Effector memory CD4-positive, alpha-beta T cell (primary cell): ENCODE measurements around the gene RNU1-2.
"Not testable (repeated sequence)": the region's sequence is repeated elsewhere in the genome, so short reads cannot be mapped to it uniquely, and the experiment has no call there.

Source experiments
- DNase-seq, 3 donors: peaks; one replicate each; pipeline ENCODE4 v3.0.0-alpha.2; 2020
- H3K27ac ChIP-seq: 2 replicates; pipeline ENCODE4 v1.7.0; 2013; ENCODE audit warnings: mild to moderate bottlenecking, low read length, moderate library complexity; ENCODE audit not compliant: insufficient read depth, poor library complexity, severe bottlenecking
- H3K27me3 ChIP-seq: replicated peaks from 2 replicates; pipeline ENCODE4 v1.7.0; 2013; ENCODE audit warnings: mild to moderate bottlenecking, low read length; ENCODE audit not compliant: insufficient read depth, control insufficient read depth, poor library complexity, severe bottlenecking
- H3K36me3 ChIP-seq: 2 replicates; pipeline ENCODE4 v1.7.0; 2013; ENCODE audit warnings: mild to moderate bottlenecking, low read length, moderate library complexity; ENCODE audit not compliant: control insufficient read depth, insufficient read depth
- H3K4me1 ChIP-seq: 2 replicates; pipeline ENCODE4 v1.7.0; 2013; ENCODE audit warnings: low read length, mild to moderate bottlenecking; ENCODE audit not compliant: control insufficient read depth, insufficient read depth, poor library complexity, severe bottlenecking
- H3K4me3 ChIP-seq: 2 replicates; pipeline ENCODE4 v1.7.0; 2013; ENCODE audit warnings: low read length, low read depth, mild to moderate bottlenecking; ENCODE audit not compliant: insufficient read depth, poor library complexity, severe bottlenecking
- H3K9me3 ChIP-seq: 2 replicates; pipeline ENCODE4 v1.7.0; 2013; ENCODE audit warnings: mild to moderate bottlenecking, low read length, moderate library complexity; ENCODE audit not compliant: control insufficient read depth
- total RNA-seq, 3 donors: gene quantifications; one replicate each; lab custom pipeline; 2026; lab: John Stamatoyannopoulos, UW

Gene RNU1-2
- 1.9 to 18.3 (median 7.0) reads per million in 3 donors for total RNA-seq

DNA sequence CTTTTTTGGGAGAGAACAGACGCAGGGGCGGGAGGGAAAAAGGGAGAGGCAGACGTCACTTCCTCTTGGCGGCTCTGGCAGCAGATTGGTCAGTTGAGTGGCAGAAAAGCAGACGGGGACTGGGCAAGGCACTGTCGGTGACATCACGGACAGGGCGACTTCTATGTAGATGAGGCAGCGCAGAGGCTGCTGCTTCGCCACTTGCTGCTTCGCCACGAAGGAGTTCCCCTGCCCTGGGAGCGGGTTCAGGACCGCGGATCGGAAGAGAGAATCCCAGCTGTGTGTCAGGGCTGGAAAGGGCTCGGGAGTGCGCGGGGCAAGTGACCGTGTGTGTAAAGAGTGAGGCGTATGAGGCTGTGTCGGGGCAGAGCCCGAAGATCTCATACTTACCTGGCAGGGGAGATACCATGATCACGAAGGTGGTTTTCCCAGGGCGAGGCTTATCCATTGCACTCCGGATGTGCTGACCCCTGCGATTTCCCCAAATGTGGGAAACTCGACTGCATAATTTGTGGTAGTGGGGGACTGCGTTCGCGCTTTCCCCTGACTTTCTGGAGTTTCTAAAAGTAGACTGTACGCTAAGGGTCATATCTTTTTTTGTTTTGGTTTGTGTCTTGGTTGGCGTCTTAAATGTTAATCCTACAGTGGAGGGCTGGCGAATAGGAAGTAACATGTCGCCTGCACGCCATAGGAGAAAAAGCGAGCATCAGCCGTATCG lies at the start of gene RNU1-2:
RNU1-2 (plus strand) TSS at position 383 of the 718 bp plus-strand sequence.
- Histone ChIP-seq H3K4me3 (peak within 1 kb of the TSS; percentile 29), H3K27ac (peak within 1 kb of the TSS; percentile 85)
- H3K27me3 ChIP-seq, H3K9me3 ChIP-seq, H3K4me1 ChIP-seq, H3K36me3 ChIP-seq: not testable (repeated sequence)
- DNase-seq = peak; percentile 66 to 87 (median 78)

DNA sequence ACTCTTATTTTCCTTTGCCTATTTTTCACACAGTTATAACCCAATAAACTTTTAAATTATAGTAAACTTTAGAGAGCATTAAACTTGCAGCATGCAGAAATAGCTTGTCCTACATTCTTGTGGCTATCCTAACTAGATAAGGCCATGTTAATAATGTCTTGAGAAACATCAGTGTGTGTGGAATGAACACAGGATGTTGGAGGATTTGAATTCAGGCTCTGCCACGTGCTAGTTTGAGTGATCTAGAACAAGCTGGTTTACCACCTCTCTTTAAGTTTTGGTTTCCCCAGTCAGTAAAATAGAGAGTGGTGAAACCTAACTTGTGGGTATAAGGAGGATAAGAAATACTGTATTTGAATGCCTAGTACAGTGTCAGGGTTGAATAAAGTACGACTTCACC lies 39.6 kb upstream of the RNU1-2 start:
- not testable (repeated sequence) for H3K9me3 ChIP-seq, H3K27me3 ChIP-seq, H3K36me3 ChIP-seq, DNase-seq, H3K4me3 ChIP-seq, H3K27ac ChIP-seq, H3K4me1 ChIP-seq

DNA sequence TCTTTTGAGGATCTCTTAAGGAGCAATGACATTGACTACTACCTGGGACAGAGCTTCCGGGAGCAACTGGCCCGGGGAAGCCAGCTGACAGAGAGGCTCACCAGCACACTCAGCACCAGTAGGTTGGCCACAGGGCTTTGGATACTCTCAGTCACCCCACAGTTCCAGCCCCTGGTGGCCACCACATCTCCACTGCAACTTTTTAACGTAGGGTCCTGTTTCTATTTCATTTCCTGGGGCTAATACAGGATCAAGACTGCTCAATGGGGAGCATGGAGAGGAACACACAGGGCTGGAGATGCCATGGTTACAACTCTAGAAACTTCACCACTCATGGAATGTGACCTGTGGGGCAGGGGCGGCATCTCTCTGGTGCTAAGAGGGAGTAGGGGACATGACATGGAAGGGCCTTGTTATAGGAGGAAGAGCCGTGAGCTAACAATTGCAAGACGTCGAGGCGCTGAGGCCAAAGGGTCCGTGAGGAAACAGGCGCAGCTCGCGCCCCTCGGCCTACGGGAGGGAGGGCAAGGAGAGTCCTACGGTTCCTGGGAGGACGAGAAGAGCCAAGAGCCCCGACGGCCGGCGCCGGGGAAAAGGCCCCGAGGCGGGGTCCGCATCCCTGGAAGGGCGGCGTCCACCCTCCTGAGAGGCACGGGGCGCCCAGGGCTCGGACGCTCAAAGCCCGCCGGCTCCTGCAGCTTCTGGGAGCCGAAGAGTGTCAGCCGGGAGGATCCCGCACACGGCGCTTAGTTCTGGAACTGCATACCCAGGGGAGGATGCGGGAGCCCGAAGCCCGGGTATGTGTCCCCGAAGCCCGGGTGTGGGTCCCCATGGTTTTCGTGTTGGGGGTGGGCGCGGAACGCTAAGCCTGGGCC lies 36.4 kb upstream of the RNU1-2 start:
- H3K27ac ChIP-seq, H3K9me3 ChIP-seq, DNase-seq, H3K36me3 ChIP-seq, H3K4me3 ChIP-seq, H3K27me3 ChIP-seq, H3K4me1 ChIP-seq: not testable (repeated sequence)

DNA sequence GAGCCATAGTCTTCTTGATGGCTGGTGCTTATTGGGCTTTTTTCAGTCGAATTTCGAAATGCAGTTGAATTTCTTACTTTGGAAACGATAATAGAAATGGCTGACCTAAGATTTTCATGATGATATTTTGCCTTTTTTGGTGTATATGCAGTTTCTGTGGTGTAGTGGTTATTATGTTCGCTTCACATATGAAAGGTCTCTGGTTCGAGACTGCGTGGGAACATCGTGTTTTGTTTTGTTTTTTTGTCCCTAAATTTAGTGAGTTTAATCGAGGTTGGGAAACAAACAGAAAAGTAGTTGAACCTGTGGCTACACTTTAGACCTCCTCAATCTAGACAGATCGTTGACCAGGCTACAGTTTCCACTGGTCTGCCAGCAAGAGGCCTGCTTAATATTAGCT lies 35.7 kb upstream of the RNU1-2 start:
- not testable (repeated sequence) for H3K36me3 ChIP-seq, H3K4me1 ChIP-seq

DNA sequence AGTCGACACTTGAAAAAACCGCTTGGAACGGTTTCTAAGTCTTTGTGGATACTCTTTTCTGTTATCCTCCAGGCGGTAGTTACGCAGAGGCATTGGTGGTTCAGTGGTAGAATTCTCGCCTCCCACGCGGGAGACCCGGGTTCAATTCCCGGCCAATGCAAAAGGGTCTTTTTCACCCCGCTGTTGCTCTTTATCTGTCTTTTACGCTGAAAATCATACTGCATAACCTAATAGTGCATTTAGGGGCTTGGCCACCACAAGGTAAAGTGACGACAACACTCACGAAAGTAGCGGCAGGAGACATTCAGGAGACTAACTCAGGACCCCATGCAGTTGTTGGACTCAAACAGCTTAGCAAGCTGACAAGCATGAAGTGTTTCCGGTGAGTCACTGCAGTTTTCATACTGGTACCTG lies 33.9 kb upstream of the RNU1-2 start:
- H3K27ac ChIP-seq, H3K27me3 ChIP-seq: not testable (repeated sequence)

More for the DNA sequence above, 35.7 kb upstream of the RNU1-2 start:
- H3K9me3 ChIP-seq, H3K27ac ChIP-seq, H3K4me3 ChIP-seq, DNase-seq, H3K27me3 ChIP-seq: not testable (repeated sequence)

DNA sequence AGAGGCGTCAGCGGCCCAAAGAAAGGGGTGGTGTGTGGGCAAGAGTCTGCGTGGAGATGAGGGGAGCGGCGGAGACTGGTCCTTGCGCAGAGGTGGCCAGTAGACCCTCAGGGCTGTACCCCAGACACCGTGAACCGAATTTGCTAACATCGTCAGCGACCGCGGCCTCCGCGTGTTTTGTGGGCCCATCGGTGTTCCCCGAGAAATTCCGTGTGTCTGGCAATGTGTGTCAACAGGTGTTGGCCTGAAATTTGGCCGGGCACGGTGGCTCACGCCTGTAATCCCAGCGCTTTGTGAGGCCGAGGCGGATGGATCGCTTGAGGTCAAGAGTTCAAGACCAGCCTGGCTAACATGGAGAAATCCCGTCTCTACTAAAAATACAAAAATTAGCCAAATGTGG lies 33.4 kb upstream of the RNU1-2 start:
- not testable (repeated sequence) for DNase-seq, H3K27ac ChIP-seq, H3K4me3 ChIP-seq

More for the DNA sequence above, 33.9 kb upstream of the RNU1-2 start:
- H3K36me3 ChIP-seq, H3K9me3 ChIP-seq, H3K4me3 ChIP-seq, H3K4me1 ChIP-seq, DNase-seq: not testable (repeated sequence)

DNA sequence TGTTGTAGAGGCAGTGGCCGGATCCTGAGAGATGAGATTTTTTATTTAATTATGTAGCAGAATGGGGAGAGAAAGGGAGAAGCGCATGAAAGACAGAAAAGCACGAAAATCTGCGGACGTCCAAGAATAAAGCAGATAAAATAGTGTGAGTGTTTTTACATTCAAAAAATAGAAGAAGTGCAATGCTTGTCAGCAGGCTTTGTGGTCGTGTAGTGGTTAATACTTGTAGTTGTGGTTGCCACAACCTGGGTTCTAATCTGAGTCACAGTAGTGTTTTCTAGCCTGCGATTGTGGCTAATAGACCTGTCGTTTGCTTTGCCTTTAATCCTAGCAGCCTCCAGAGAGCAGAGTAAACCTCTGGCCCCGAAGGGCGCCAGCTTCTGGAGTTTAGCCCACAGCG lies 32.8 kb upstream of the RNU1-2 start:
- H3K27ac ChIP-seq, H3K4me3 ChIP-seq, H3K27me3 ChIP-seq, H3K9me3 ChIP-seq, H3K4me1 ChIP-seq, DNase-seq, H3K36me3 ChIP-seq: not testable (repeated sequence)

More for the DNA sequence above, 33.4 kb upstream of the RNU1-2 start:
- not testable (repeated sequence) for H3K27me3 ChIP-seq, H3K36me3 ChIP-seq, H3K9me3 ChIP-seq, H3K4me1 ChIP-seq

DNA sequence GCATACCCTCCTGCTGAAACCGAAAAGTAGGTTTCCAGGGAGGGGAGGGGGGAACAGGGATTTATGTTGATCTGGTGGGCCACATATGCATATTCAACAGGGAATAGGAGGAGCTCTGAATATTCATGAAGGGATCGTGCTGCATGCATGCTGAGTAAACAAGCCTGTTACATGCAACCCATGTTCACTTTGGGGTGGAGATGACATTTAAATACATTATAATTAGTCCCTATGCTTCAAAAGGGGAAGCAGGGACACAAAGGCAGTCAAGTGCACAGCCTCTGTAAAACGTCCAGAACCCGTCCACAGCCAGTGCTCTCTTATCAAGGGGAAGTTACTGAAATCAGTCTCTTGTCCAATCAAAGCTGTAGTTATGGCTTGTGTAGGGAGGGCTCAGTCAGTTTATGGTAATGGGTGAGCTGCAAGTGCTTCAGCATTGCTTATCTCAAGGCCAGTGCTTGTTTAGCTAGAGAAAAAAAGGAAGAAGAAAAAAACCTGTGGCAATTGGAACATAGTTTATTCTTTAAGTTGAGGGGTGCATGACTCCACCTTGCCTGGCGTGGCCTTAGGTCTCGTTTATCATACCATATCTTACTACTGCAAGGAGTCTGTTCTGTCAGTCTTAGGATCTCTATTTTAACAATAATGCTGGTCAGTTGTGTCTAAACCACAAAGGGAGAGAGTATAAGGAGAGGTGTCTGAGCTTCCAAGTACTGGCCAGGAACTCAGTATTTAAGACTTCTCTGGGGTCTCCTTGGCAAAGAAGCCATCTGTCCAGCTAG lies 28.7 kb upstream of the RNU1-2 start:
- not testable (repeated sequence) for H3K27me3 ChIP-seq, H3K9me3 ChIP-seq, H3K27ac ChIP-seq, H3K4me3 ChIP-seq, H3K4me1 ChIP-seq, H3K36me3 ChIP-seq, DNase-seq

DNA sequence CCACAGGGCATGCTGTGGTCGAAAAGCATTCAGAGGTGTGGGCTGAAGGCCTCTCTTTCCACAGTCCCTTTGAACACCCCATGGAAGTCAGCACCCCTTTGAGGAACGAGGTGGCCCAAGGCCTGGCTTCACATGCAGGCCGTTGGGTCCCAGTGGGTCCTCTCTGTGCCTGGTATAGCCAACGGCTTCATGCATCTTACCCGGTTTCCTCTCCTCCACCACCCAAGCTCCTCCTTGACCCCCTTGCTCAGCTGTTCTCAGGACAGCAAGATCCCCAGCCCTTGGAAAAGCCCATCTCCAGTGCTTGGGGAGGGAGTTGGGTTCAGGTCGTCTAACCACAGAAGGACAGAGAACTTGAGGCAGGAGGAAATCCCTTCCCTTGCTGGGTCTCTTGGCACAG lies 27.0 kb upstream of the RNU1-2 start:
- not testable (repeated sequence) for H3K9me3 ChIP-seq, H3K27ac ChIP-seq, H3K4me1 ChIP-seq, H3K4me3 ChIP-seq, DNase-seq, H3K27me3 ChIP-seq, H3K36me3 ChIP-seq
